CD4-positive, alpha-beta T cell (primary cell): Measurements from ENCODE around the gene TDRKH. TPM values are rescaled to one million over a fixed set of nuclear protein-coding genes. Genes with fewer than 3 reads are reported as not detected.

ENCODE experiments used
- ATAC-seq: fragments of 200-7000 bp; cut with Tn5 transposase; one replicate; pipeline ENCODE4 v1.10.0; 2022; ENCODE audit warnings: mild to moderate bottlenecking; ENCODE audit not compliant: poor library complexity
- CTCF ChIA-PET: fragments of 350-600 bp; sonication (Branson Sonifier 250); formaldehyde crosslinking; loops from one replicate; lab custom pipeline; 2021; ENCODE audit warnings: antibody characterized with exemption, inconsistent platforms; lab: Charles Lee
- POLR2A ChIA-PET: fragments of 350-600 bp; sonication (Branson Sonifier 250); formaldehyde crosslinking; loops from one replicate; lab custom pipeline; 2021; ENCODE audit warnings: antibody characterized with exemption, inconsistent platforms; lab: Charles Lee
- DNase-seq, 14 experiments: peaks; one replicate each; pipeline ENCODE4 v3.0.0-alpha.2; 2013 to 2020; ENCODE audit warnings: mixed read lengths in 2 of 14
- H3K27ac ChIP-seq, 2 donors: one replicate each; pipeline versions ENCODE4 v1.5.1 to v1.7.0; 2013; ENCODE audit warnings: low read length in 2 of 2, low read depth in 1 of 2, mild to moderate bottlenecking in 1 of 2
- H3K27me3 ChIP-seq, 2 experiments: 1 replicate in 1 of 2; 2 replicates in 1 of 2; pipeline versions ENCODE4 v1.6.1 to v1.7.0; 2013; ENCODE audit warnings: low read length in 2 of 2, control low read depth in 1 of 2, mild to moderate bottlenecking in 1 of 2, moderate library complexity in 1 of 2; ENCODE audit not compliant: insufficient read depth in 2 of 2, control insufficient read depth in 1 of 2
- H3K36me3 ChIP-seq: one replicate; pipeline ENCODE4 v1.6.1; 2013; ENCODE audit warnings: low read length, control low read depth; ENCODE audit not compliant: insufficient read depth
- H3K4me1 ChIP-seq: one replicate; pipeline ENCODE4 v1.6.1; 2013; ENCODE audit warnings: low read length, control low read depth; ENCODE audit not compliant: insufficient read depth
- H3K4me3 ChIP-seq: one replicate; pipeline ENCODE4 v1.5.1; 2013; ENCODE audit warnings: mild to moderate bottlenecking, low read length, moderate library complexity
- H3K9me3 ChIP-seq, 2 experiments: 1 replicate in 1 of 2; 2 replicates in 1 of 2; pipeline versions ENCODE4 v1.6.1 to v1.7.0; 2013; ENCODE audit warnings: low read length in 2 of 2, mild to moderate bottlenecking in 2 of 2, control low read depth in 1 of 2, moderate library complexity in 1 of 2; ENCODE audit not compliant: control insufficient read depth in 1 of 2, insufficient read depth in 1 of 2
- H3K27ac Mint-ChIP-seq: one replicate; pipeline ENCODE4 v1.8.0; 2020; ENCODE audit warnings: mixed read lengths
- H3K27me3 Mint-ChIP-seq: one replicate; pipeline ENCODE4 v1.8.0; 2021; ENCODE audit warnings: mixed read lengths
- H3K36me3 Mint-ChIP-seq: one replicate; pipeline ENCODE4 v1.8.0; 2021; ENCODE audit warnings: low read depth, mixed read lengths
- H3K4me1 Mint-ChIP-seq: one replicate; pipeline ENCODE4 v1.8.0; 2021; ENCODE audit warnings: low read depth, mixed read lengths
- H3K4me3 Mint-ChIP-seq: one replicate; pipeline ENCODE4 v1.8.0; 2020; ENCODE audit warnings: mild to moderate bottlenecking, mixed read lengths
- H3K9me3 Mint-ChIP-seq: one replicate; pipeline ENCODE4 v1.8.0; 2020; ENCODE audit warnings: mixed read lengths
- intact Hi-C, 2 experiments: fragments of 100-400 bp; cut with DNase I in 1 of 2; cut with micrococcal nuclease in 1 of 2; formaldehyde crosslinking; loops; one replicate each; pipeline versions ENCODE4 v1.15.1 to v1.9.0; 2023 to 2025; cut with DNase I, micrococcal nuclease
- total RNA-seq, 174 experiments: library from RNA in 2 of 174; stranded (reverse) in 2 of 174; gene quantifications; one replicate each; pipeline ENCODE4 v1.2.3 and lab custom pipeline; 2021 to 2026
- TF ChIP-seq, protein P1 (sequence below): fragments of 200-600 bp; IDR thresholded peaks from one replicate; pipeline ENCODE4 v1.8.0; 2022; ENCODE audit warnings: antibody characterized with exemption, mild to moderate bottlenecking

The TDRKH gene
- total RNA-seq, 2 experiments from 2014 or later: 6.1 to 6.4 TPM

DNA sequence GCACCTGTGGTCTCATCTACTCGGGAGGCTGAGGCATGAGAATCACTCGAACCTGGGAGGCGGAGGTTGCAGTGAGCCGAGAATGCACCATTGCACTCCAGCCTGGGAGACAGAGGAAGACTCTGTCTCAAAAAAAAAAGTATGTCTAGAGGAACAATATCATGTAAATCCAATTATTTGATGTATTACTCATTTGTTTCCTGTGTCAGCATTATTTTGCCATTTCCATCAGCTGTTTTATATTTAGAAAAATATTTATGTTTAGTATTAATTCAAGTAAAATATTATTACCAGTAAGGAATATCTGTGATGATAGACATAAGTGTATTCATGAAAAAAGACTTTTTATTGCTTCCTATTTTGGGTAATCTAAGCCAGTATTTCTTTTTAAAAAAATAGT, 13.0 kb downstream of the TDRKH start:
- H3K9me3 Mint-ChIP-seq: no peaks in the 10 kb centered on the region
- no peaks in the 10 kb centered on the region for H3K27me3 ChIP-seq
- ChIA-PET POLR2A (no interaction called here), CTCF (interaction anchor here (0.7 to 1.3 kb wide), 2 partner anchors 13 to 68 kb away, joined by 3 to 4 read pairs; partner anchors contain the start of gene TDRKH)
- peaks cover 78% of the 10 kb centered on the region for H3K36me3 Mint-ChIP-seq
- no peak overlapping the region for H3K27ac ChIP-seq
- H3K4me3 Mint-ChIP-seq: no peak overlapping the region
- H3K4me3 ChIP-seq: no peak overlapping the region
- no peaks in the 10 kb centered on the region for H3K27me3 Mint-ChIP-seq
- TF ChIP-seq, protein P1, sequence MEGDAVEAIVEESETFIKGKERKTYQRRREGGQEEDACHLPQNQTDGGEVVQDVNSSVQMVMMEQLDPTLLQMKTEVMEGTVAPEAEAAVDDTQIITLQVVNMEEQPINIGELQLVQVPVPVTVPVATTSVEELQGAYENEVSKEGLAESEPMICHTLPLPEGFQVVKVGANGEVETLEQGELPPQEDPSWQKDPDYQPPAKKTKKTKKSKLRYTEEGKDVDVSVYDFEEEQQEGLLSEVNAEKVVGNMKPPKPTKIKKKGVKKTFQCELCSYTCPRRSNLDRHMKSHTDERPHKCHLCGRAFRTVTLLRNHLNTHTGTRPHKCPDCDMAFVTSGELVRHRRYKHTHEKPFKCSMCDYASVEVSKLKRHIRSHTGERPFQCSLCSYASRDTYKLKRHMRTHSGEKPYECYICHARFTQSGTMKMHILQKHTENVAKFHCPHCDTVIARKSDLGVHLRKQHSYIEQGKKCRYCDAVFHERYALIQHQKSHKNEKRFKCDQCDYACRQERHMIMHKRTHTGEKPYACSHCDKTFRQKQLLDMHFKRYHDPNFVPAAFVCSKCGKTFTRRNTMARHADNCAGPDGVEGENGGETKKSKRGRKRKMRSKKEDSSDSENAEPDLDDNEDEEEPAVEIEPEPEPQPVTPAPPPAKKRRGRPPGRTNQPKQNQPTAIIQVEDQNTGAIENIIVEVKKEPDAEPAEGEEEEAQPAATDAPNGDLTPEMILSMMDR: no peak
- no peak overlapping the region for H3K27ac Mint-ChIP-seq
- ATAC-seq: no peak
- H3K4me1 Mint-ChIP-seq: no peaks in the 10 kb centered on the region
- no peaks in the 10 kb centered on the region for H3K9me3 ChIP-seq
- peaks cover 76% of the 10 kb centered on the region for H3K36me3 ChIP-seq
- intact Hi-C loops: no loop called here
- no peaks in the 10 kb centered on the region for H3K4me1 ChIP-seq
- no peak for DNase-seq

DNA sequence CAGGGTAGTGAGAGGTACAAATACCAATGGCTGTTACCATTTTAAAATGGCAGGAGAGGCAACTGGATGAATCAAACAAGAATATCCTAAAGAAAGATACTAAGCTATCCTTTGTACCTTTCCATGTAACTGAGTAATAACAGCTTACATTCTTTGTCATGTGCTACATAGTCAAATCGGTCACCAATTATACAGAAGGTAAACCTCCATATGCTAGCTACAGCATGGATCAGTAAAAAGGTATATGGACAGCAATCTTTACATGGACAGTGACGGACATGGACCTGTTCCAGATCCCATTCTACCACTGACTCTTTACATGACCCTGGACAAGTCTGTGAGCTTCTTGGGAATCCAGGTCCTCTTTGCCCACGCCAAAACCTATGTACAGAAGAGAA, 13.6 kb downstream of the TDRKH start:
- Histone ChIP-seq H3K9me3 (no peaks in the 10 kb centered on the region), H3K27me3 (no peaks in the 10 kb centered on the region), H3K4me3 (no peak overlapping the region), H3K36me3 (peaks cover 74% of the 10 kb centered on the region), H3K4me1 (no peaks in the 10 kb centered on the region), H3K27ac (no peak overlapping the region)
- TF ChIP-seq, protein P1: no peak
- no peaks in the 10 kb centered on the region for H3K9me3 Mint-ChIP-seq
- intact Hi-C loops: no loop called here
- ChIA-PET POLR2A (no interaction called here), CTCF (interaction anchor here (1.3 kb wide), 1 partner anchor 14 kb away, joined by 3 read pairs; the partner anchor contains the start of gene TDRKH)
- no peaks in the 10 kb centered on the region for H3K4me1 Mint-ChIP-seq
- H3K4me3 Mint-ChIP-seq: no peak overlapping the region
- ATAC-seq: no peak
- peaks cover 73% of the 10 kb centered on the region for H3K36me3 Mint-ChIP-seq
- DNase-seq: no peak
- no peaks in the 10 kb centered on the region for H3K27me3 Mint-ChIP-seq
- no peak overlapping the region for H3K27ac Mint-ChIP-seq

DNA sequence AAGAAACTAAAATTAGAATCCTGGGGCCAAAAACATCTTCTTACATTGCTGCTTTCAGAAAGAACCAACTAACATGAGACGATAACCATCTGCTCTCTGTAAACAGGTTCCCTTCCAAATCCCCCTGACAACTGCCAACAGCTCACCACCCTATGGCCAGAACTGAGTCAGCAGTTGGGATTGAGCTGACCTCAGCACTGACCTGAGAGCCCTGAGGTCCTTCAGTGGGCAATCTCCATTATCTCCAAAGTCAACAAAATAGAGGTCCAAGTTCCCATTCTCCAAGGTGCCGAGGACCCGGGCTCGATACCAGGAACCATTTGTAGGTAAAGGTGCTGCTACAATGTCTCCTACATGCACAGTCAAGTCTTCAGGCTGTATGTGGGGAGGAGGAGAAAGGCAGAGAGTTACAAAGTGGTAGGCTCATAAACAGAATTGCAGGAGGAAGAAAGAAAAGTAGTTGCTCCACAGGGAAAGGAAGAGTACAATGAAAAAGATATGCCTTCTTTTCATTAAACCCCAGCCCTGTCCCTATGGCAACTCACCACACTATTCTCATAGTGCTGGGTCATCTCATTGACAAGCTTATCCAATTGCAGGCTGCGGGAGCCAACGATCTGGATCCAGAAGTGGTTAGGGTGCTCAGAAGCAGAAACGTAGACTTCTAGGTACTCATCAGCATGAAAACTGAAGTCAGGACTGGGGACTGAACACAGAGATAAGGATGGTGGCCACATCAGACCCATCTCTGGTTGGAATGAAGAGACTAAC, 14.2 kb downstream of the TDRKH start:
- intact Hi-C loops: no loop called here
- CTCF ChIA-PET: interaction anchor here (1.3 kb wide), 1 partner anchor 14 kb away, joined by 3 read pairs; the partner anchor contains the start of gene TDRKH
- no peaks in the 10 kb centered on the region for H3K4me1 Mint-ChIP-seq

More for the DNA sequence above, 14.2 kb downstream of the TDRKH start:
- H3K27ac ChIP-seq: no peak overlapping the region
- POLR2A ChIA-PET: no interaction called here
- no peak for ATAC-seq
- no peaks in the 10 kb centered on the region for H3K27me3 ChIP-seq
- Mint-ChIP-seq H3K27me3 (no peaks in the 10 kb centered on the region), H3K9me3 (no peaks in the 10 kb centered on the region), H3K27ac (no peak overlapping the region), H3K4me3 (no peak overlapping the region), H3K36me3 (peaks cover 67% of the 10 kb centered on the region)
- peaks cover 69% of the 10 kb centered on the region for H3K36me3 ChIP-seq
- DNase-seq: no peak
- H3K4me1 ChIP-seq: no peaks in the 10 kb centered on the region
- no peak overlapping the region for H3K4me3 ChIP-seq
- no peaks in the 10 kb centered on the region for H3K9me3 ChIP-seq
- TF ChIP-seq, protein P1: no peak
